Measurements from ENCODE around the gene LETM1.

- TF ChIP-seq CTCF (IDR thresholded peaks at IDR 0.05) (no peak), POLR2A (IDR thresholded peaks at IDR 0.05) (no peak)
Measured at GRCh38 chr4:1769692-1770091, 86.3 kb downstream of the LETM1 start.
